ENCODE results near the gene CNTN5. TPM values are rescaled to one million over a fixed set of nuclear protein-coding genes. Genes with fewer than 3 reads are reported as not detected.

CNTN5 gene
- total RNA-seq, 2 donors from 2014 or later, result 0.85 to 4.2 TPM

DNA sequence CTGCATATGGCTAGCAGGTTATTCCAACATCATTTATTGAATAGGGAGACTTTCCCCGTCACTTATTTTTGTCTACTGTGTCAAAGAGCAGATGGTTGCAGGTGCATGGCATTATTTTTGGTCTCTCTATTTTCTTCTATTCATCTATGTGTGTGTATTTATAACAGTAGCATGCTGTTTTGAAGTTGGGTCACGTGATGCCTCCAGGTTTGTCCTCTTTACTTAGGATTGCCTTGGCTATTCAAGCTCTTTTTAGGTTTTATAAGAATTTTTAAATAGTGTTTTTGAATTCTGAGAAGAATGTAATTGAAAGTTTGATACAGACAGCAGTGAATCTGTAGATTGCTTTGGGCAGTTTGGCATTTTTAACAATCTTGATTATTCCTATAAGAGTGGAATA lies 770.6 kb downstream of the CNTN5 start:
- TF ChIP-seq, protein P1, sequence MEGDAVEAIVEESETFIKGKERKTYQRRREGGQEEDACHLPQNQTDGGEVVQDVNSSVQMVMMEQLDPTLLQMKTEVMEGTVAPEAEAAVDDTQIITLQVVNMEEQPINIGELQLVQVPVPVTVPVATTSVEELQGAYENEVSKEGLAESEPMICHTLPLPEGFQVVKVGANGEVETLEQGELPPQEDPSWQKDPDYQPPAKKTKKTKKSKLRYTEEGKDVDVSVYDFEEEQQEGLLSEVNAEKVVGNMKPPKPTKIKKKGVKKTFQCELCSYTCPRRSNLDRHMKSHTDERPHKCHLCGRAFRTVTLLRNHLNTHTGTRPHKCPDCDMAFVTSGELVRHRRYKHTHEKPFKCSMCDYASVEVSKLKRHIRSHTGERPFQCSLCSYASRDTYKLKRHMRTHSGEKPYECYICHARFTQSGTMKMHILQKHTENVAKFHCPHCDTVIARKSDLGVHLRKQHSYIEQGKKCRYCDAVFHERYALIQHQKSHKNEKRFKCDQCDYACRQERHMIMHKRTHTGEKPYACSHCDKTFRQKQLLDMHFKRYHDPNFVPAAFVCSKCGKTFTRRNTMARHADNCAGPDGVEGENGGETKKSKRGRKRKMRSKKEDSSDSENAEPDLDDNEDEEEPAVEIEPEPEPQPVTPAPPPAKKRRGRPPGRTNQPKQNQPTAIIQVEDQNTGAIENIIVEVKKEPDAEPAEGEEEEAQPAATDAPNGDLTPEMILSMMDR (IDR thresholded peaks at IDR 0.05), result no peak
- Histone ChIP-seq H3K9me3 (no peaks in the 10 kb centered on the region), H3K4me1 (ENCODE audit: control insufficient read depth in 1 of 2, low read depth in 2 of 2) (no peaks in the 10 kb centered on the region), H3K27me3 (replicated peaks; ENCODE audit: insufficient read depth) (no peaks in the 10 kb centered on the region), H3K36me3 (no peaks in the 10 kb centered on the region), H3K4me3 (no peak overlapping the region), H3K27ac (no peak overlapping the region)
- no peak for DNase-seq (ENCODE audit: low spot score)
- ATAC-seq (ENCODE audit: insufficient number of reproducible peaks, low FRiP score, low read depth), result no peak

DNA sequence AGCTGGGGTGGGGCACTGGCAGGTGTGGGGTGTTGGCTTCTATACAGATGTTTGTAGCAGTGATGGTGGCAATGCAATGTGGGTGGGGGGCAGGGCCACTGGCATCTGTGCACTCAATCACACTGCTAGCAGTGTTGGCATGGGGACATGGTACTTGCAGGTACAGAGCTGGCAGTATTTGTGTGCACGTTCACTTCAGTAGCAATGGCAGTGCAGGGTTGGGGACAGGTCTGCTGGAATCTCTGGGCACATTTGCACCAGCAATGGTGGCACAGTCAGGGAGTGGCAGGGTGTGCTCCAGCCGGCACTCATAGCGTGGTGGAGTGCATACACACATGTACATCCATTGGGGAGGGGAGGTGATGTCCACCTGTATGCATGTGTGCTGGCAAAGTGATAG lies 775.2 kb downstream of the CNTN5 start:
- DNase-seq (ENCODE audit: low spot score) (no peak), ATAC-seq (ENCODE audit: insufficient number of reproducible peaks, low FRiP score, low read depth) (no peak)

DNA sequence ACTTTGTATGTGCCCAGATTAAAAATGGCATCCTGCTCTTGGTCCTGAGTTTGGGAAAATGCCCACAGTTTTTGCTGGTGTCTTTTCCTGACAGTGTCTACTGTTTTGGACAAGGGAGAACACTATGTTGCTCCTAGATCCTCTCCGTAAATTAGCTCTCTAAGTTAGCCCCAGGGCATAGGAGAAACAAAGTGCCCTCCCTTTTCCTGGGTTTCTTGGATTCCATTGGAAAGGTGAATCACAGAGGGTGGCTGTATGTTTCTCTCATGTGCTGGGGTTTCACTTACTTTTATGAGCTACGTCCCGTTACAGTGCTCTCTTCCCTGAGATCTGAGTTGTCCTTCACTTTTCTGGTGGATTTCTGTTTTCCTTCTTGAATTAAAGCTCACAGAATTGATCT lies 782.8 kb downstream of the CNTN5 start:
- ATAC-seq (ENCODE audit: insufficient number of reproducible peaks, low FRiP score, low read depth) (no peak), DNase-seq (ENCODE audit: low spot score) (no peak)
- H3K27me3 ChIP-seq (replicated peaks; ENCODE audit: insufficient read depth), result no peaks in the 10 kb centered on the region
- no peaks in the 10 kb centered on the region for H3K4me1 ChIP-seq (ENCODE audit: control insufficient read depth in 1 of 2, low read depth in 2 of 2)
- H3K36me3 ChIP-seq, result no peaks in the 10 kb centered on the region
- no peaks in the 10 kb centered on the region for H3K9me3 ChIP-seq
- TF ChIP-seq, protein P1 (IDR thresholded peaks at IDR 0.05), result no peak
- H3K4me3 ChIP-seq, result no peak overlapping the region
- H3K27ac ChIP-seq, result no peak overlapping the region

More for the DNA sequence above, 775.2 kb downstream of the CNTN5 start:
- H3K4me3 ChIP-seq, result no peak overlapping the region
- no peaks in the 10 kb centered on the region for H3K9me3 ChIP-seq
- no peaks in the 10 kb centered on the region for H3K36me3 ChIP-seq
- no peaks in the 10 kb centered on the region for H3K4me1 ChIP-seq (ENCODE audit: control insufficient read depth in 1 of 2, low read depth in 2 of 2)
- no peak overlapping the region for H3K27ac ChIP-seq
- no peaks in the 10 kb centered on the region for H3K27me3 ChIP-seq (replicated peaks; ENCODE audit: insufficient read depth)
- TF ChIP-seq, protein P1 (IDR thresholded peaks at IDR 0.05), result no peak

DNA sequence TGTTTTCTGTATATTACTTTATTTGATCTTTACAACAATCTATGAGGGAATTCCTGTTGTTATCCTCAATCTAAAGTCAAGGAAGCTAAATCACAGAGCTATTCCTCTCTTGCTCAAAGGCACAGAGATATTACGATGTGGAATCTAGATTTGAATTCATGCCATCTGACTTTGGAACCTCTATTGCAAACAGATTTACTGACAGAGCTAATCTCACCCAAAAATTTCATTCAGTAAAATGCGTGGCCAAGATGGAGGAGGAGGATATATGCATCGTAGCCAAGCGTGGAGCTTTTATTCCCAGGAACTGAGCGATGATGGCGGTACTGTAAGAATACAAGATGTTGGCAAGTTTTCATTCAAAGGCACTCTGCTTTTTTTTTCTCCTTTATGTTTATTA lies 791.8 kb downstream of the CNTN5 start:
- Histone ChIP-seq H3K36me3 (no peaks in the 10 kb centered on the region), H3K27me3 (replicated peaks; ENCODE audit: insufficient read depth) (no peaks in the 10 kb centered on the region), H3K9me3 (no peaks in the 10 kb centered on the region), H3K27ac (no peak overlapping the region), H3K4me3 (no peak overlapping the region), H3K4me1 (ENCODE audit: control insufficient read depth in 1 of 2, low read depth in 2 of 2) (no peaks in the 10 kb centered on the region)
- no peak for DNase-seq (ENCODE audit: low spot score)
- no peak for ATAC-seq (ENCODE audit: insufficient number of reproducible peaks, low FRiP score, low read depth)
- TF ChIP-seq, protein P1 (IDR thresholded peaks at IDR 0.05), result no peak

DNA sequence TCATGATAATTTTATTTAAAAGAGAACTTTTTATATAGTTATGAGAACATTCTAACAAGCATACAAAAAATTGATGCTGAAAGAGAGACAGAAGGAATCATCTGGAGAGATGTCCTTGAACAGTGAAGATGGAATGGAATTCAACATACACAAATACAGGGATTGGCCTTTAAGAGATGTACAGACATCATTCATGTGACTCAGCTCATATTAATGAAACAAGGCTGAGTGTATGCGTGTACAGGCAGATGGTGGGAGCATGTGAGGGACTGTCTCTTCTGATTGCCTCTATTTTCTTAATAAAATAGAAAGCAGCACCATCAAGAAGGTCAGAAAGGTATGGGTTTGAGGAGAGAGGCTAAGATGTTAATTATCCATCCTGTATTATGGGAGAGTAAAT lies 793.3 kb downstream of the CNTN5 start:
- Histone ChIP-seq H3K9me3 (no peaks in the 10 kb centered on the region), H3K4me1 (ENCODE audit: control insufficient read depth in 1 of 2, low read depth in 2 of 2) (no peaks in the 10 kb centered on the region), H3K4me3 (no peak overlapping the region), H3K27ac (no peak overlapping the region), H3K27me3 (replicated peaks; ENCODE audit: insufficient read depth) (no peaks in the 10 kb centered on the region), H3K36me3 (no peaks in the 10 kb centered on the region)
- DNase-seq (ENCODE audit: low spot score), result no peak
- no peak for ATAC-seq (ENCODE audit: insufficient number of reproducible peaks, low FRiP score, low read depth)
- TF ChIP-seq, protein P1 (IDR thresholded peaks at IDR 0.05), result no peak

Measured in thoracic aorta (tissue), 2 donors.